Frontal cortex (tissue), 4 donors: Measurements from ENCODE around the gene AHNAK2. TPM values are rescaled to one million over a fixed set of nuclear protein-coding genes. Genes with fewer than 3 reads are reported as not detected.
"Not testable (repeated sequence)": the region's sequence is repeated elsewhere in the genome, so short reads cannot be mapped to it uniquely, and the experiment has no call there.

Source experiments
- DNase-seq, 2 donors: peaks; one replicate each; pipeline ENCODE4 v3.0.0; 2012; ENCODE audit warnings: low spot score in 2 of 2
- FAIRE-seq: peaks from 2 replicates; lab custom pipeline; 2012; peaks lifted over from hg19 to GRCh38; lab: Jason Lieb, UNC
- total RNA-seq: library from RNA; depleted of rRNA; stranded (reverse); fragments of >200 nt; gene quantifications from one replicate; pipeline ENCODE4 v1.2.3, GENCODE V29; 2014
- donor health status: control.
- donor health status: control.
- donor health status: control.

AHNAK2 gene
- total RNA-seq, 1 donor from 2014 or later: 20.0 TPM

GRCh38 chr14:104892531-104893434, 85.4 kb downstream of the AHNAK2 start:
- DNase-seq: no peak
- no peak for FAIRE-seq

GRCh38 chr14:104891664-104892530, 86.3 kb downstream of the AHNAK2 start:
- no peak for DNase-seq

GRCh38 chr14:104891121-104891551, 87.0 kb downstream of the AHNAK2 start:
- no peak for DNase-seq
- no peak for FAIRE-seq

More at GRCh38 chr14:104891664-104892530, 86.3 kb downstream of the AHNAK2 start:
- no peak for FAIRE-seq

GRCh38 chr14:104890292-104890691, 87.9 kb downstream of the AHNAK2 start:
- not testable (repeated sequence) for FAIRE-seq, DNase-seq

GRCh38 chr14:104889375-104889757, 88.8 kb downstream of the AHNAK2 start:
- DNase-seq: no peak
- FAIRE-seq: no peak

- FAIRE-seq: no peak
- DNase-seq: no peak
Measured at GRCh38 chr14:104888489-104889374, 89.4 kb downstream of the AHNAK2 start.

- no peak for DNase-seq
- FAIRE-seq: no peak
Measured at GRCh38 chr14:104887623-104888488, 90.3 kb downstream of the AHNAK2 start.

Other genes starting within 250 kb of the AHNAK2 start
- 20.4 TPM for gene SIVA1, start 225.2 kb downstream of the AHNAK2 start, total RNA-seq
- gene AKT1, start 182.6 kb downstream of the AHNAK2 start, total RNA-seq: 130 TPM
- 0.41 TPM for gene ZBTB42, start 177.3 kb downstream of the AHNAK2 start, total RNA-seq
- 18.3 TPM for gene CEP170B, start 113.1 kb downstream of the AHNAK2 start, total RNA-seq
- 3.7 TPM for gene PLD4, start 53.5 kb downstream of the AHNAK2 start, total RNA-seq
- gene CLBA1, start 7.4 kb upstream of the AHNAK2 start, total RNA-seq: 13.0 TPM
- gene CDCA4, start 42.7 kb upstream of the AHNAK2 start, total RNA-seq: 11.0 TPM
- 1.2 TPM for gene GPR132, start 87.1 kb upstream of the AHNAK2 start, total RNA-seq
- gene JAG2, start 190.4 kb upstream of the AHNAK2 start, total RNA-seq: 21.2 TPM
- 32.6 TPM for gene NUDT14, start 202.9 kb upstream of the AHNAK2 start, total RNA-seq